DMS114 treated with DMSO at 0.1 percent for 48 hours (cell line): ENCODE results near the gene SLC35E1.
"Not testable (repeated sequence)": the region's sequence is repeated elsewhere in the genome, so short reads cannot be mapped to it uniquely, and the experiment has no call there.

Experiments
- DNase-seq: peaks from one replicate; lab custom pipeline; 2025; ENCODE audit not compliant: unreplicated experiment; lab: John Stamatoyannopoulos, UW

The SLC35E1 gene

DNA sequence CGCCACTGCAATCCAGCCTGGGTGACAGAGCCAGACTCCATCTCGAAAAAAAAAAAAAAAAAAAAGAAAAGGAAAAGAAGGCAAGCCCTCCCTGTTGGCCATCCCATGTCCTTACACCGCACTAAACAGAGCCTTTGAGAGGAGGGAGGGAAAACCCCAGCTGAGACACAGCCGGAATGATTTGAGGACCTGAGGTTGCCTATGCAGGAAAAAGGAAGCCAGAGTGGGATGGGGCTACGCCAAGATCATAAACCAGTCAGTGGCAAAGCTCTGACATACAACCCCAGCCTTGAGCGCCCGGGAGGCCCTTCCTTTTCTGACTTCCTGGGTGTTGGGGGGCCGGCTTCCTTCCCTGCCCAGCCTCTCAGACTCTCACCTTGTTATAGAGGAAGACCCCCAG lies 17.4 kb downstream of the SLC35E1 start:
- no peak for DNase-seq

DNA sequence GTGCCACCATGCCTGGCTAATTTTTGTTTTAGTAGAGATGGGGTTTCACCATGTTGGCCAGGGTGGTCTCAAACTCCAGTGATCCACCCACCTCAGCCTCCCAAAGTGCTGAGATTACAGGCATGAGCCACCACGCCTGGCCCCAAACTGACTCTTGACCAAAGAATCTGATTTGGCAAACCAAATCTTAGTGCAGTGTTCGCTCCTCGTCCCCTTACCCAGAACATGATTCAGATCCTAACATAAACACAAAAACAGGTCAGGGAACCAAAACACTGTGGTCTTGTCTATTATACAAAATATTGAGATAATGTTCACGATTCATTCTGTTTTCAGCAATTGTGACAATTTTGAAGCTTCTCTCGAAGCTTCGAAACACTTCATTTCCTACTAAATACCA lies 20.3 kb downstream of the SLC35E1 start:
- DNase-seq, result not testable (repeated sequence)

DNA sequence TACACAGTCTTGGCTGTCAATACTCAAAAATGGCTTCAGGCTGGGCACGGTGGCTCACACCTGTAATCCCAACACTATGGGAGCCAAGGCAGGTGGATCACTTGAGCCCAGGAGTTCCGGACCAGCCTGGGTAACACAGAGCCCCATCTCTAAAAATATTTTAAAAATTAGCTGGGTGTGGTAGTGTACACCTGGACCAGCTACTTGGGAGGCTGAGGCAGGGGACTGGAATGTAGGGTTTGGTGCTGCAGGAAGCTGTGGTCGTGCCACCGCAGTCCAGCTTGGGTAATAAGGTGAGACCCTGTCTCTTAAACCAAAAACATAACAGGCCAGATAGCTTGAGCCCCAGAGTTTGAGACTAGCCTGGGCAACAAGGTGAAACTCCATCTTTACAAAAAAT lies 23.3 kb downstream of the SLC35E1 start:
- DNase-seq, result no peak

DNA sequence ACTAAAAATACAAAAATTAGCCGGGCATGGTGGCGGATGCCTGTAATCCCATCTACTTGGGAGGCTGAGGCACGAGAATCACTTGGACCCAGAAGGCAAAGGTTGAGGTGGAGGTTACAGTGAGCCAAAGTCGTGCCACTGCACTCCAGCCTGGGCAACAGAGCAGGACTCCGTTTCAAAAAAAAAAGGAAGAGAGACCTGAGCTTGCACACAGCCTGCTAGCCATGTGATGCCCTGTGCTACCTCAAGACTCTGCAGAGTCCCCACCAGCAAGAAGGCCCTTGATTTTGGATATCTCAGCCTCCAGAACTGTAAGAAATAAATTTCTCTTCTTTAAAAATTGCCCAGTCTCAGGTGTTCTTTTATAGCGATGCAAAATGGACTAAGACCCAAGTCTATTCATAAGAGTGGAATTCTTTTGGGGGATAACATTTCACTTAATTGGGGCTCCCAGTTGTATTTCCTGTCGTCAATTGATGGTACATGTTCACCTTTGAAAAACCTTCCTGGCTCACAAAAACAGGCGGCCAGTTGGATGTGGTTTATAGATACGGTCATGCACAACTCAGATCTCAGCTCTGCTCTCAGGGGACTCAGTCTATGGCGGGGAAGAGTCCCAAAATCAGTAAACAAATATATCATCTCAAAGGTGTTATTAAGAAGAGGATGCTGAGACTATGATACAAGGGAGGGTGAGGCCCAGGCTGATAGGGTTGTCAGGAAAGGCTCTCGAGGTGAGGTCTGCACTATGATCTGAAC lies 27.6 kb downstream of the SLC35E1 start:
- DNase-seq, result no peak

DNA sequence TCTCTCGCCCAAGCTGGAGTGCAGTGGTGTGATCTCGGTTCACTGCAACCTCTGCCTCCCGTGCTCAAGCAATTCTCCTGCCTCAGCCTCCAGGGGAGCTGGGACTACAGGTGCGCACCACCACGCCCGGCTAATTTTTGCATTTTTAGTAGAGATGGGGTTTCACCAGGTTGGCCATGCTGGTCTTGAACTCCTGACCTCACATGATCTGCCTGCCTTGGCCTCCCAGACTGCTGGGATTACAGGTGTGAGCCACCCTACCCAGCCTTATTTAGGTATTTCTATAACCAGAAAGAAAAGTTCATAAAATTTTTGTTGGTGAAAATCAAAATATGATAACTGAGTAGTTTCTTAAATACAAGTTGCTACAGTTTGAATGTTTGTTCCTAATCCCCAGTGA lies 28.5 kb downstream of the SLC35E1 start:
- not testable (repeated sequence) for DNase-seq

DNA sequence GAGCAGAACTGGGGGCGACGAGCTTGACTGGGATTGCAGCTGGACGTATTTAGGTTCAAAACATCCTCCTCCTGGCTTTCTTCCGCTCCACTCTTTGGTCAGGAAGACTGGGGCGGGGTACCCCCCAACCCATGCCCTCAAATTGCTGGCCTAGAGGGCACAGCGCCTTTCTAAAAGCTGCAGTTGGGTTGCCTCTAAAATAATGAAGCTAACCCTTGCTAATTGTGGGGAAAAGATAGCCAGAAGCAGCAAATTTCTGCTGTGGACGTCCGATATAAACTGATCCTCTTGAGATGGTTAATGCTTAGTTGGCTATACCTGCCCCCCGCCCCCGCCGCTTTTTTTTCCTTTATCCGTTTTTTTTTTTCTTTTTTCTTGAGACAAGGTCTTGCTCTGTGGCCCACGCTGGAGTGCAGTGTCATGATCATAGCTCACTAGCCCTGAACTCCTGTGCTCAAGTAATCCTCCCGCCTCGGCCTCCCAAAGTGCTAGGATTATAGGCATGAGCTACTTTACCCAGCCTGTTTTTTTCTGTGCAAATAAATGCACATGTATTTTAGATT lies 29.2 kb downstream of the SLC35E1 start:
- no peak for DNase-seq

DNA sequence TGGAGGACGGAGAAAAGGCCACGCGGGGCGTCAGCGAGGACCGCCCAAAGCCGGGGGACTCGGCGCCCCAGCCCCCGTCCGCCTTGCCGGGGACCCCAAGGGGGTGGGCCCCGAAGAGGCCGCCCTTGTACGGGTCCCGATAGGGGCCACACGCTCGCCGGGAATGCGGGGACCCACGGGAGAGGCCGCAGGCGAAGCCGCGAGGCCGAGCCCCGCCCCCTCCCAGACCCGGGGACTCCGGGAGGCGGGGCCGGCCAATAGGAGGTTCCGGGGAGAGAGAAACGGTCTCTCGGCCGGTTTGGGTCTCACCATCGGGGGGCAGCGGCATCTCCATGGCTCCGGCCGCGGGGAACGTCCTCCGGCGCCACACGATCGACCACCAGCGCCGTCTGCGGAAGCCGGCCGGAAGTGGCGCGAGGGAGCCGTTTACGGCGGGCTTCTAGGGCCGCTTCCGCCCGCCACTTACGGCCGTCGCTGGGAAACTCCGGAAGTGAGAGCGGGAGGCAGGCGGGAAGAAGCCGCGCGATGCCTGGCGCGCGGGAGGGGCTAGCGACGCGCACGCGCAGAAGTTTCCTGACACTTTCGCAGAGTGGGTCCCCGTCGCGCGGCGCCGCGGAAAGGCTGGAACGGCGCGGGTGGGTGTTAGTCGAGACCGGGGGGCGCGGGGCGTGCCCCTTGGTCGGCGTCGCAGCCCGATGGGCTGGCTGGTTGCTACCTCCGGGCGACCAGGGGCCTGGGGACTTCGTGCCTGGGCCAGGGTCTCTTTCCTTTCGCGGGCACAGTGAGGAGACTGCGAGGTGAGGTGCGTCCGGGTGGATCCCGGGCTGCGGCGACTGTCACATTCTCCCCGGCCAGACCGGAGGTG lies 29.9 kb downstream of the SLC35E1 start, which contains the start of gene CHERP:
Gene CHERP (minus strand): TSS at position 393 of the 865 bp plus-strand sequence. CDS start 59 bp downstream, at position 334.
- DNase-seq, result peak; percentile 92

DNA sequence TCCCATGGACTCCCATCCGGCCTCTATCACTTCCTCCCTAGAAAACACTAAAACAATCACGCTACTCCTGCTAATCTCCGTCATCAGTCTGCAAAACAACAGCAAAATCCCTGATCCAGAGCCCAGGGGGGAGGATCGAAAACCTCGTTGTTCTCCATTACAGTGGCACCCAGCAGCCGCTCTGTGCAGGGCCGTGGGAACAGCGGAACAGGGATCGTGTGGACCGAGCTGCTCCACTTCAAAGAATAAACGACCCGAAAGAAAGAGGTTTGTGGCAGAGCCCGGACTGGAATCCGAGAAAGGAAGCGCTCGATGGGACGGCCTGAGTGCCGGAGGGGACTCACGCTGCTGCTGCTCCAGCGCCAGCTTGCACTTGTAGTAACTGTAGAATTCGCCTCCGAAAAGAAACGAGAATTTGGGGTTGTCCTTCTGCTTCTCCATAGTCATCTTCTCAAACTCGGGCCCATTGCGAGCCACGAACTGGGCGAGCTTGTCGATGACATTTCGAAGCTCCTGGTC lies 30.6 kb downstream of the SLC35E1 start:
- DNase-seq, result no peak

DNA sequence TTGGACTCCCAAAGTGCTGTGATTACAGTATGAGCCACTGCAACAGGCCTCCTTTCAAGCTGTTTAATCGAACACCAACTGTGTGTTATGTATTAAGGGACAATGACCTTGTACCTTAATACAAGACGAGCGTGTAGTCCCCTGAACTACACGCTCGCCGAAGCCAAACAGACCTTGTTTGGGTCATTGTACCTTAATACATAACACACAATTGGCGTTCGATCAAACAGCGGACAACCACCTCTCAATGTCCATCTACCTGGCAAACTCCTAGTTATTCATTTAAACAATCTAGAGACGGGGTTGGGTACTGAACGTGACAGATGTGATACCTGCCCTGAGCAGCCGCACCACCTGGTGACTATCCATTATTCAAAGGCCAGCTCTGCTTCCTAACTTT lies 31.3 kb downstream of the SLC35E1 start:
- no peak for DNase-seq

- no peak for DNase-seq
Measured at GRCh38 chr19:16537111-16537510, 35.1 kb downstream of the SLC35E1 start.

- DNase-seq, result no peak
Measured at GRCh38 chr19:16536130-16536529, 36.1 kb downstream of the SLC35E1 start.

- no peak for DNase-seq
Measured at GRCh38 chr19:16535381-16535780, 36.8 kb downstream of the SLC35E1 start.

DNA sequence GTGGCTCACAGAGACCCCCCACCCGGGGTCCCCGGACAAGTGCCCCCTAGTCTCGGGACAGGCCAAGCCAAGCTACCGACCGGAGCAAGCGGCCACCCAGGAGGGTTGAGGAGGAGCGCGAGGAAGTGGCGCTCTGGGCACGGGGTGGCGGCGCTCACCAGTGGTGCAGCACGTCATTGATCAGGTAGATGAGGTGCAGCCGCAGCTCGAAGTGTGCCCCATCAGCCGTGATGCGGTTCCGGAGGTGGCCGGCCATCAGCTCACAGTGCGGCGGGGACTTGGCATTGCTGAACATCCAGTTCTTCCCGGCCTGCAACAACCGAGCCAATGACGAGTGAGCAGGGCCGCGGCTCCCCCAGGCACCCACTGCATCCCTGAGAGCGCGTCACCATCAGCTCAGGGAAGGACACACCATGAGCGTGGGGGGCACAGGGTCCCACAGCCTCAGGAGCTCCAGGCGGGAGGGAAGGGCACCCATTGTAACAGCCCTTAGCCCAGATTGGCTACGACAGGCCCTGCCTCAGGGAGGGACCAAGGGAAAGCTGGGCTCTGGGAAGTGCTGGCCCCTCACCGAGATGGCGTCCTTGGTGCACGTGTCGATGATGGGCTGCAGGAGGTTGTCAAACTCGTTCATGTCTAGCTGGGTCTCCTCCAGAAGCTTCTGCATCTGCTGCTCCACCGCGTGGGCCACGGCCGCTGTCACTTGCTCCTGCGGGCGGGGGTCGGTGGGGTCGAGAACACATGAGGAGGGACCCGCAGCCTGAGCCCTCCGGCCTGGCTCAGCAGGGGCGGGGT lies 39.6 kb downstream of the SLC35E1 start:
- no peak for DNase-seq

DNA sequence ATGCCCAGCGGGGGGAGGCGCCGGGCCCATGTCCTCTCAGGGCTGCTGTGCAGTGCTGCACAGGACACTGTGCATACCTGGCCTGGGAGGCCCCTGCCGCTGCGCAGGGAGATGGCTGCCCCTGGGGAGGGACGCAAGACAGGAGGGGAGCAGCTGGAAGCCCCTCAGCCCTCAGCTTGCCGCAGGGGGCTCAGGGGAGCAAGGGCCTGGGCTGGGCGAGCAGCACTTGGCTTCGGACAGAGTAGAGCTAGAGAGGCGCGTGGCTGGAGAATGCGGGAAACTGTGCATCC lies 40.9 kb downstream of the SLC35E1 start:
- no peak for DNase-seq

- no peak for DNase-seq
Measured at GRCh38 chr19:16530540-16531379, 41.5 kb downstream of the SLC35E1 start.

- no peak for DNase-seq
Measured at GRCh38 chr19:16529466-16530144, 42.6 kb downstream of the SLC35E1 start.

GRCh38 chr19:16527971-16528521 lies 44.2 kb downstream of the SLC35E1 start:
- no peak for DNase-seq

- no peak for DNase-seq
Measured at GRCh38 chr19:16527334-16527935, 44.8 kb downstream of the SLC35E1 start.
